HepG2 (cell line): Measurements from ENCODE around the gene NBPF3.

ENCODE experiments used
- FOSL2 ChIP-seq: sonication (generic); formaldehyde crosslinking; IDR thresholded peaks from 2 replicates; pipeline ENCODE4 v1.4.0; 2020; ENCODE audit warnings: missing genetic modification reagents
- FOXJ3 ChIP-seq: sonication (generic); formaldehyde crosslinking; IDR thresholded peaks from 2 replicates; pipeline ENCODE4 v1.4.0; 2020; ENCODE audit warnings: missing genetic modification reagents, mild to moderate bottlenecking, borderline replicate concordance
- FOXK1 ChIP-seq: sonication (generic); formaldehyde crosslinking; IDR thresholded peaks from 2 replicates; pipeline ENCODE4 v1.4.0; 2020; ENCODE audit warnings: low read depth, missing genetic modification reagents, borderline replicate concordance
- MEF2D ChIP-seq: sonication (generic); formaldehyde crosslinking; IDR thresholded peaks from 2 replicates; pipeline ENCODE4 v1.5.1; 2020; ENCODE audit warnings: mild to moderate bottlenecking, missing genetic modification reagents
- POLR2A ChIP-seq, 2 experiments: IDR thresholded peaks; 2 replicates each; pipeline ENCODE4 v1.6.1; 2011; ENCODE audit warnings: low read depth in 2 of 2, low read length in 2 of 2, mild to moderate bottlenecking in 1 of 2, moderate library complexity in 1 of 2; ENCODE audit not compliant: insufficient read depth in 1 of 2
- TAF1 ChIP-seq: sonication (generic); formaldehyde crosslinking; IDR thresholded peaks from 2 replicates; pipeline ENCODE4 v1.4.0; 2020; ENCODE audit warnings: missing genetic modification reagents
- TCF12 ChIP-seq, 2 experiments: fragments of 450-650 bp in 1 of 2; sonication (generic) in 1 of 2; formaldehyde crosslinking in 1 of 2; IDR thresholded peaks; 2 replicates each; pipeline versions ENCODE4 v1.6.1 to v1.8.0; 2017 to 2022; ENCODE audit warnings: antibody characterized with exemption in 1 of 2, mild to moderate bottlenecking in 1 of 2, missing genetic modification reagents in 1 of 2, moderate library complexity in 1 of 2
- ZNF549 ChIP-seq: sonication (generic); formaldehyde crosslinking; IDR thresholded peaks from 2 replicates; pipeline ENCODE4 v1.5.0; 2020; ENCODE audit warnings: missing genetic modification reagents
- TF ChIP-seq, protein P1 (sequence below): sonication (generic); formaldehyde crosslinking; IDR thresholded peaks from 2 replicates; pipeline ENCODE4 v1.4.0; 2020; ENCODE audit warnings: low read depth, mild to moderate bottlenecking, missing genetic modification reagents
- TF ChIP-seq, protein P2 (sequence below): sonication (generic); formaldehyde crosslinking; IDR thresholded peaks from 2 replicates; pipeline ENCODE4 v1.5.0; 2020; ENCODE audit warnings: mild to moderate bottlenecking, missing genetic modification reagents, moderate library complexity

GRCh38 chr1:21492356-21492625 lies 52.4 kb downstream of the NBPF3 start:
- no peak for TF ChIP-seq FOSL2 (CRISPR knock-in tag)
- no peak for TF ChIP-seq TCF12 (IDR thresholded peaks at IDR 0.05)
- TF ChIP-seq TCF12 (CRISPR knock-in tag; IDR thresholded peaks at IDR 0.05) = no peak
- TF ChIP-seq, protein P1, sequence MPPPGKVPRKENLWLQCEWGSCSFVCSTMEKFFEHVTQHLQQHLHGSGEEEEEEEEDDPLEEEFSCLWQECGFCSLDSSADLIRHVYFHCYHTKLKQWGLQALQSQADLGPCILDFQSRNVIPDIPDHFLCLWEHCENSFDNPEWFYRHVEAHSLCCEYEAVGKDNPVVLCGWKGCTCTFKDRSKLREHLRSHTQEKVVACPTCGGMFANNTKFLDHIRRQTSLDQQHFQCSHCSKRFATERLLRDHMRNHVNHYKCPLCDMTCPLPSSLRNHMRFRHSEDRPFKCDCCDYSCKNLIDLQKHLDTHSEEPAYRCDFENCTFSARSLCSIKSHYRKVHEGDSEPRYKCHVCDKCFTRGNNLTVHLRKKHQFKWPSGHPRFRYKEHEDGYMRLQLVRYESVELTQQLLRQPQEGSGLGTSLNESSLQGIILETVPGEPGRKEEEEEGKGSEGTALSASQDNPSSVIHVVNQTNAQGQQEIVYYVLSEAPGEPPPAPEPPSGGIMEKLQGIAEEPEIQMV (CRISPR knock-in tag) = no peak
- no peak for TF ChIP-seq TAF1 (CRISPR knock-in tag)
- TF ChIP-seq ZNF549 = no peak
- no peak for TF ChIP-seq POLR2A (IDR thresholded peaks at IDR 0.05; ENCODE audit: insufficient read depth in 1 of 2, low read depth in 2 of 2, low read length in 2 of 2)
- TF ChIP-seq, protein P2, sequence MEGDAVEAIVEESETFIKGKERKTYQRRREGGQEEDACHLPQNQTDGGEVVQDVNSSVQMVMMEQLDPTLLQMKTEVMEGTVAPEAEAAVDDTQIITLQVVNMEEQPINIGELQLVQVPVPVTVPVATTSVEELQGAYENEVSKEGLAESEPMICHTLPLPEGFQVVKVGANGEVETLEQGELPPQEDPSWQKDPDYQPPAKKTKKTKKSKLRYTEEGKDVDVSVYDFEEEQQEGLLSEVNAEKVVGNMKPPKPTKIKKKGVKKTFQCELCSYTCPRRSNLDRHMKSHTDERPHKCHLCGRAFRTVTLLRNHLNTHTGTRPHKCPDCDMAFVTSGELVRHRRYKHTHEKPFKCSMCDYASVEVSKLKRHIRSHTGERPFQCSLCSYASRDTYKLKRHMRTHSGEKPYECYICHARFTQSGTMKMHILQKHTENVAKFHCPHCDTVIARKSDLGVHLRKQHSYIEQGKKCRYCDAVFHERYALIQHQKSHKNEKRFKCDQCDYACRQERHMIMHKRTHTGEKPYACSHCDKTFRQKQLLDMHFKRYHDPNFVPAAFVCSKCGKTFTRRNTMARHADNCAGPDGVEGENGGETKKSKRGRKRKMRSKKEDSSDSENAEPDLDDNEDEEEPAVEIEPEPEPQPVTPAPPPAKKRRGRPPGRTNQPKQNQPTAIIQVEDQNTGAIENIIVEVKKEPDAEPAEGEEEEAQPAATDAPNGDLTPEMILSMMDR (CRISPR knock-in tag) = no peak
- no peak for TF ChIP-seq FOXJ3 (CRISPR knock-in tag)
- TF ChIP-seq MEF2D (CRISPR knock-in tag) = no peak
- no peak for TF ChIP-seq FOXK1 (CRISPR knock-in tag)
